Measurements from ENCODE around the gene LDLRAD3. TPM values are rescaled to one million over a fixed set of nuclear protein-coding genes. Genes with fewer than 3 reads are reported as not detected.

Gene LDLRAD3
- total RNA-seq, 1 donor from 2014 or later, result 35.6 TPM

DNA sequence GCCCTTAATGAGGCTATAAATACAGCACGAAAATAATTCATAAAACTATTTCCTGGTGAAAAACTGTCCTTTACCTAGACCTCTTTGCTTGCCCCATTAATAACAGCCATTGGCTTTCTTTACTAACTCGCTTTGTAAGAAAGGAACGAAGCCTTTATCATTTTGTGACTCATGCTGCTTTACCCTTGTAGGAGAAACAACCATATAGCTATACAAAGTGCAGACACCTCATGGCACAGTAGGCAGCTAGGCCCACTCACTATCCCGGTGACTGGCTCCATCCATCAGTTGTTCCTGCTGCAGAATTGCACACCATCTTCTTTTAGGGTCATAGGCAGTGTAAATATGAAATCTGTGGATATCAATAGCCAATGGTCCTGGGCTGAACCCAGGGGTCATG lies 85.8 kb downstream of the LDLRAD3 start:
- Mint-ChIP-seq H3K27ac (no peak overlapping the region), H3K4me3 (no peak overlapping the region), H3K9me3 (peaks cover 19% of the 10 kb centered on the region), H3K4me1 (peaks cover 26% of the 10 kb centered on the region), H3K36me3 (peaks cover 24% of the 10 kb centered on the region), H3K27me3 (ENCODE audit: insufficient read depth, low read depth) (no peaks in the 10 kb centered on the region)
- Histone ChIP-seq H3K27me3 (no peaks in the 10 kb centered on the region), H3K4me1 (peaks cover 4% of the 10 kb centered on the region), H3K27ac (no peak overlapping the region), H3K9ac (no peak overlapping the region), H3K4me3 (no peak overlapping the region), H3K9me3 (ENCODE audit: low read depth) (no peaks in the 10 kb centered on the region), H3K36me3 (no peaks in the 10 kb centered on the region), H2AFZ (replicated peaks) (no peak overlapping the region), H3K79me2 (ENCODE audit: low read depth) (peaks cover 97% of the 10 kb centered on the region), H3F3A (ENCODE audit: low read depth) (no peaks in the 10 kb centered on the region), H3K4me2 (no peak overlapping the region), H4K20me1 (ENCODE audit: low read depth) (peaks cover 4% of the 10 kb centered on the region)
- TF ChIP-seq EZH2 (IDR thresholded peaks at IDR 0.05), result no peak
- TF ChIP-seq CTCF (IDR thresholded peaks at IDR 0.05), result no peak
- DNase-seq (ENCODE audit: low spot score), result no peak

GRCh38 chr11:36030731-36031281 lies 86.9 kb downstream of the LDLRAD3 start:
- peaks cover 22% of the 10 kb centered on the region for H3K4me1 Mint-ChIP-seq

DNA sequence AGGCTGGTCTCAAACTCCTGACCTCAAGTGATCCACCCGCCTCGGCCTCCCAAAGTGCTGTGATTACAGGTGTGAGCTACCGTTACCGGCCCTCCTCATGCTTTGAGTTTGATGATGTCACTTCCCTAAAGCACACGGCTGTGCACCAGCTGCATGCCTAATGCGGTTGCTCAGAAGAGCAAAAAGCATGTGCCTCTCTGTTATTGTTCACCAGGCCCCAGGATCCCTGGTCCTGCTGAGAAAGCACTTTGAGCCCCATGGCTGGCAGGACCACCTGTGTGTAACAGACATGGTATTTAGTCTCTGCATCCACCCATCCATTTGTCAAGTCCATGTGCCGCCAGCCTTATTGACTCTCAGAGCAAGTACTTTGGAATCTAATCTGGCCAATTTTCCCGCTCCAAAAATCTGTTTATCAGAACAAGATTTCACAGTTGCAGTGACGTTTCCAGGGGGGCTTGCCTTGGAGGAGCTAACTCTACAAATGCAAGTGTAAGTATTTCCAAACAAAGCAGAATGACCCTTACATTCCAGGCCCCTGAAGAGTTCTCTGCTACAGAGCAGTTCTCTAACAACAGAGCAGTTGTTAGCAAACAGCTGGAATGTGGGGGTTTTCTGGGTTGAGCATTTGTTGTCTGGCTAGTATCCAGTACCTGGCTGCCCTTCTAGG lies 89.4 kb downstream of the LDLRAD3 start:
- Histone ChIP-seq H2AFZ (replicated peaks) (no peak overlapping the region), H3K9ac (no peak overlapping the region), H3K79me2 (ENCODE audit: low read depth) (peaks cover 83% of the 10 kb centered on the region), H3K4me3 (no peak overlapping the region), H4K20me1 (ENCODE audit: low read depth) (peaks cover 4% of the 10 kb centered on the region), H3K4me1 (peaks cover 4% of the 10 kb centered on the region), H3K27ac (no peak overlapping the region), H3F3A (ENCODE audit: low read depth) (no peaks in the 10 kb centered on the region), H3K27me3 (no peaks in the 10 kb centered on the region), H3K36me3 (no peaks in the 10 kb centered on the region), H3K4me2 (no peak overlapping the region), H3K9me3 (ENCODE audit: low read depth) (no peaks in the 10 kb centered on the region)
- peaks cover 32% of the 10 kb centered on the region for H3K36me3 Mint-ChIP-seq
- H3K4me1 Mint-ChIP-seq, result peaks cover 22% of the 10 kb centered on the region
- no peak overlapping the region for H3K4me3 Mint-ChIP-seq
- no peak for DNase-seq (ENCODE audit: low spot score)
- peaks cover 19% of the 10 kb centered on the region for H3K9me3 Mint-ChIP-seq
- H3K27ac Mint-ChIP-seq, result peak overlapping the region; percentile 19
- TF ChIP-seq EZH2phosphoT487 (IDR thresholded peaks at IDR 0.05) (no peak), CTCF (IDR thresholded peaks at IDR 0.05) (no peak), EZH2 (IDR thresholded peaks at IDR 0.05) (no peak)
- H3K27me3 Mint-ChIP-seq (ENCODE audit: insufficient read depth, low read depth), result peaks cover 2% of the 10 kb centered on the region

More at GRCh38 chr11:36030731-36031281, 86.9 kb downstream of the LDLRAD3 start:
- Histone ChIP-seq H3F3A (ENCODE audit: low read depth) (no peaks in the 10 kb centered on the region), H3K4me2 (no peak overlapping the region), H3K4me3 (no peak overlapping the region), H3K9me3 (ENCODE audit: low read depth) (no peaks in the 10 kb centered on the region), H3K4me1 (peaks cover 4% of the 10 kb centered on the region), H3K27ac (no peak overlapping the region), H3K36me3 (no peaks in the 10 kb centered on the region), H4K20me1 (ENCODE audit: low read depth) (peaks cover 4% of the 10 kb centered on the region), H2AFZ (replicated peaks) (no peak overlapping the region), H3K79me2 (ENCODE audit: low read depth) (peaks cover 97% of the 10 kb centered on the region), H3K9ac (no peak overlapping the region), H3K27me3 (no peaks in the 10 kb centered on the region)
- H3K9me3 Mint-ChIP-seq, result peaks cover 25% of the 10 kb centered on the region
- no peak for DNase-seq (ENCODE audit: low spot score)
- no peaks in the 10 kb centered on the region for H3K27me3 Mint-ChIP-seq (ENCODE audit: insufficient read depth, low read depth)
- H3K27ac Mint-ChIP-seq, result peak overlapping the region; percentile 59
- no peak for TF ChIP-seq EZH2phosphoT487 (IDR thresholded peaks at IDR 0.05)
- no peak for TF ChIP-seq CTCF (IDR thresholded peaks at IDR 0.05)
- no peak for TF ChIP-seq EZH2 (IDR thresholded peaks at IDR 0.05)
- H3K4me3 Mint-ChIP-seq, result no peak overlapping the region
- peaks cover 29% of the 10 kb centered on the region for H3K36me3 Mint-ChIP-seq
